Transverse colon (tissue), 4 donors: ENCODE measurements around the gene CRTC1. TPM values are rescaled to one million over a fixed set of nuclear protein-coding genes. Genes with fewer than 3 reads are reported as not detected.

Source experiments
- DNase-seq: peaks from one replicate; pipeline ENCODE4 v3.0.0-alpha.2; 2019
- H3K27ac ChIP-seq, 4 donors: fragments of 200-600 bp; sonication (generic); 2 replicates each; pipeline ENCODE4 v1.5.1; 2016 to 2018; ENCODE audit warnings: inconsistent platforms in 4 of 4
- H3K27me3 ChIP-seq: fragments of 200-600 bp; sonication (generic); 2 replicates; pipeline ENCODE4 v1.5.1; 2017; ENCODE audit warnings: inconsistent platforms
- H3K36me3 ChIP-seq, 4 donors: fragments of 200-600 bp; sonication (generic); 2 replicates each; pipeline ENCODE4 v1.5.1; 2017 to 2019; ENCODE audit warnings: inconsistent platforms in 4 of 4
- H3K4me1 ChIP-seq, 4 donors: fragments of 200-600 bp; sonication (generic); 2 replicates each; pipeline ENCODE4 v1.5.1; 2017 to 2020; ENCODE audit warnings: inconsistent platforms in 4 of 4
- H3K4me3 ChIP-seq, 4 donors: fragments of 200-600 bp; sonication (generic); 1 replicate in 1 of 4; 2 replicates in 3 of 4; pipeline versions ENCODE4 v1.5.1 to v1.6.1; 2017 to 2019; ENCODE audit warnings: inconsistent platforms in 4 of 4
- H3K9me3 ChIP-seq, 2 donors: fragments of 200-600 bp; sonication (generic); 2 replicates each; pipeline ENCODE4 v1.5.1; 2017 to 2019; ENCODE audit warnings: inconsistent platforms in 2 of 2
- CTCF ChIP-seq, 5 experiments: fragments of 200-600 bp in 3 of 5; fragments of 450-650 bp in 2 of 5; sonication (generic) in 3 of 5; IDR thresholded peaks; 1 replicate in 2 of 5; 2 replicates in 3 of 5; pipeline ENCODE4 v1.5.1; 2016 to 2017; ENCODE audit warnings: antibody characterized with exemption in 5 of 5, inconsistent platforms in 3 of 5, mild to moderate bottlenecking in 2 of 5, moderate library complexity in 1 of 5
- EP300 ChIP-seq: sonication (generic); formaldehyde crosslinking; IDR thresholded peaks from one replicate; pipeline ENCODE4 v1.6.1; 2017; ENCODE audit warnings: antibody characterized with exemption, low read depth
- POLR2A ChIP-seq: fragments of 450-650 bp; IDR thresholded peaks from one replicate; pipeline ENCODE4 v1.6.1; 2016; ENCODE audit warnings: antibody characterized with exemption, mild to moderate bottlenecking, moderate library complexity
- POLR2AphosphoS5 ChIP-seq, 3 donors: sonication (generic); formaldehyde crosslinking; IDR thresholded peaks; one replicate each; pipeline ENCODE4 v1.6.1; 2016; ENCODE audit warnings: antibody characterized with exemption in 3 of 3
- WGBS, 2 donors: methylation state at CpG; one replicate each; pipeline ENCODE4 v1.1.5; 2018; ENCODE audit warnings: low coverage in 1 of 2; 5-methylcytosine and 5-hydroxymethylcytosine counted together
- in situ Hi-C, 4 donors: fragments of 200-750 bp; cut with MboI; loops; one replicate each; pipeline versions ENCODE4 v1.15.0 to v1.15.1; 2017; ENCODE audit warnings: low sequenced_read_pairs in 3 of 4, low pct_ligation_motif_present in 1 of 4, low pct_unique_long_range_greater_than_20kb in 1 of 4
- intact Hi-C: fragments of 100-400 bp; cut with DNase I; formaldehyde crosslinking; loops from one replicate; pipeline ENCODE4 v1.15.1; 2023; ENCODE audit warnings: low total_unique reads
- total RNA-seq, 4 donors: library from RNA; depleted of rRNA; stranded (reverse); fragments of >200 nt; gene quantifications; one replicate each; pipeline ENCODE4 v1.1.0, GENCODE V29; 2016

The CRTC1 gene
- total RNA-seq, 4 donors from 2014 or later = 6.2 to 17.6 (median 7.7) TPM

- intact Hi-C loops = no loop called here
- Histone ChIP-seq H3K9me3 (no peaks in the 10 kb centered on the region), H3K27ac (no peak overlapping the region), H3K4me1 (peaks cover 0 to 2% (median 0%) of the 10 kb centered on the region in 4 donors), H3K4me3 (no peak overlapping the region), H3K27me3 (peaks cover 6% of the 10 kb centered on the region), H3K36me3 (no peaks in the 10 kb centered on the region)
- TF ChIP-seq POLR2A = no peak
- no peak for TF ChIP-seq POLR2AphosphoS5 (IDR thresholded peaks at IDR 0.05)
- TF ChIP-seq CTCF (IDR thresholded peaks at IDR 0.05) = no peak
- no peak for TF ChIP-seq EP300
- in situ Hi-C loops = no loop called here
- no peak for DNase-seq
- WGBS, 2 donors = 85% methylated on average over 51 of the region's 71 CpGs; no CpG with 5 or more reads in 1 of the 2 donors
Observed at GRCh38 chr19:18777301-18778075, 94.0 kb downstream of the CRTC1 start.

- H3K4me3 ChIP-seq = no peak overlapping the region
- no peaks in the 10 kb centered on the region for H3K9me3 ChIP-seq
Observed at GRCh38 chr19:18778076-18778389, 94.6 kb downstream of the CRTC1 start.

GRCh38 chr19:18778826-18779495 is 95.5 kb downstream of the CRTC1 start:
- DNase-seq = no peak
- TF ChIP-seq POLR2AphosphoS5 (IDR thresholded peaks at IDR 0.05) = no peak
- TF ChIP-seq CTCF (IDR thresholded peaks at IDR 0.05) = no peak
- TF ChIP-seq EP300 = no peak
- no peak for TF ChIP-seq POLR2A
- peaks cover 0 to 2% (median 0%) of the 10 kb centered on the region in 4 donors for H3K4me1 ChIP-seq
- no peak overlapping the region for H3K4me3 ChIP-seq
- no peaks in the 10 kb centered on the region for H3K9me3 ChIP-seq
- H3K27ac ChIP-seq = no peak overlapping the region
- peaks cover 6% of the 10 kb centered on the region for H3K27me3 ChIP-seq
- in situ Hi-C loops (no loop called here), intact Hi-C loops (no loop called here)
- 79% methylated on average over 14 of the region's 14 CpGs; no CpG with 5 or more reads in 1 of the 2 donors for WGBS, 2 donors
- no peaks in the 10 kb centered on the region for H3K36me3 ChIP-seq

More at GRCh38 chr19:18778076-18778389, 94.6 kb downstream of the CRTC1 start:
- peaks cover 0 to 2% (median 0%) of the 10 kb centered on the region in 4 donors for H3K4me1 ChIP-seq
- no peak for DNase-seq
- peaks cover 6% of the 10 kb centered on the region for H3K27me3 ChIP-seq
- intact Hi-C loops (no loop called here), in situ Hi-C loops (no loop called here)
- WGBS, 2 donors = 77 to 100% methylated on average over 1 to 11 of the region's 11 CpGs
- no peak overlapping the region for H3K27ac ChIP-seq
- TF ChIP-seq CTCF (IDR thresholded peaks at IDR 0.05) = no peak
- TF ChIP-seq POLR2A = no peak
- no peak for TF ChIP-seq POLR2AphosphoS5 (IDR thresholded peaks at IDR 0.05)
- no peak for TF ChIP-seq EP300
- no peaks in the 10 kb centered on the region for H3K36me3 ChIP-seq

GRCh38 chr19:18780081-18780480 is 96.6 kb downstream of the CRTC1 start:
- Histone ChIP-seq H3K9me3 (no peaks in the 10 kb centered on the region), H3K4me3 (no peak overlapping the region), H3K27ac (no peak overlapping the region), H3K36me3 (no peaks in the 10 kb centered on the region), H3K4me1 (peaks cover 0 to 4% (median 3%) of the 10 kb centered on the region in 4 donors), H3K27me3 (peaks cover 6% of the 10 kb centered on the region)
- intact Hi-C loops (no loop called here), in situ Hi-C loops (no loop called here)
- TF ChIP-seq EP300 = no peak
- TF ChIP-seq POLR2A = no peak
- no peak for TF ChIP-seq CTCF (IDR thresholded peaks at IDR 0.05)
- TF ChIP-seq POLR2AphosphoS5 (IDR thresholded peaks at IDR 0.05) = no peak
- DNase-seq = no peak
- WGBS, 2 donors = 91% methylated on average over 17 of the region's 17 CpGs; no CpG with 5 or more reads in 1 of the 2 donors
